ENCODE data around the gene RAB35. TPM values are rescaled to one million over a fixed set of nuclear protein-coding genes. Genes with fewer than 3 reads are reported as not detected.

Gene RAB35
- total and polyA plus RNA-seq, 12 donors, result 13.5 to 49.5 (median 26.7) TPM

DNA sequence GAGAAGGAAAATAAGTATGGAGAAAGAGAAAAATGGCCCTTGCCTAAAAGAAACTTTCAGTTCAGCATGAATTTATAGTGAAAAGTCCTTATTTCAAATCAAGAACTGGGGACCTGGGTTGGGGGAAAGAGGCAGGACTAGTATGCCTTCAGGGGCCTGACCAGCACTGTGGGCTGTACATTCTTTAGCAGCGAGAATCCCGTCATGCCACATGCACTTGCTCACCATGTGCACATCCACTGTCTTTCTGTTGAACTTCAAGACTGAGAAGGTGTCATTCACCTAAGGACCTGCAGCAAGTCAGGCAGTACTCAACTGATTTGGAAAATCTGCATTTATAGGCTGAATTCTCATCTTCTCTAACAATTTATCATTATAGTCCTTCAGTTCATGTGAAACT is 50.2 kb downstream of the RAB35 start:
- Histone ChIP-seq H3K27me3 (no peaks in the 10 kb centered on the region), H3K9me3 (replicated peaks in 1 of 3) (no peaks in the 10 kb centered on the region), H3K36me3 (replicated peaks in 1 of 2) (no peaks in the 10 kb centered on the region), H3K4me1 (replicated peaks in 1 of 2) (no peaks in the 10 kb centered on the region), H3K27ac (no peak overlapping the region), H3K4me3 (no peak overlapping the region)
- DNase-seq, result no peak
- 85 to 97% (median 94%) methylated on average over 2 of the region's 2 CpGs for WGBS, 4 donors
- TF ChIP-seq, protein P1, sequence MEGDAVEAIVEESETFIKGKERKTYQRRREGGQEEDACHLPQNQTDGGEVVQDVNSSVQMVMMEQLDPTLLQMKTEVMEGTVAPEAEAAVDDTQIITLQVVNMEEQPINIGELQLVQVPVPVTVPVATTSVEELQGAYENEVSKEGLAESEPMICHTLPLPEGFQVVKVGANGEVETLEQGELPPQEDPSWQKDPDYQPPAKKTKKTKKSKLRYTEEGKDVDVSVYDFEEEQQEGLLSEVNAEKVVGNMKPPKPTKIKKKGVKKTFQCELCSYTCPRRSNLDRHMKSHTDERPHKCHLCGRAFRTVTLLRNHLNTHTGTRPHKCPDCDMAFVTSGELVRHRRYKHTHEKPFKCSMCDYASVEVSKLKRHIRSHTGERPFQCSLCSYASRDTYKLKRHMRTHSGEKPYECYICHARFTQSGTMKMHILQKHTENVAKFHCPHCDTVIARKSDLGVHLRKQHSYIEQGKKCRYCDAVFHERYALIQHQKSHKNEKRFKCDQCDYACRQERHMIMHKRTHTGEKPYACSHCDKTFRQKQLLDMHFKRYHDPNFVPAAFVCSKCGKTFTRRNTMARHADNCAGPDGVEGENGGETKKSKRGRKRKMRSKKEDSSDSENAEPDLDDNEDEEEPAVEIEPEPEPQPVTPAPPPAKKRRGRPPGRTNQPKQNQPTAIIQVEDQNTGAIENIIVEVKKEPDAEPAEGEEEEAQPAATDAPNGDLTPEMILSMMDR (IDR thresholded peaks at IDR 0.05), result no peak
- no peak for TF ChIP-seq POLR2A (IDR thresholded peaks at IDR 0.05)
- intact Hi-C loops (cut with DNase I), result no loop called here

DNA sequence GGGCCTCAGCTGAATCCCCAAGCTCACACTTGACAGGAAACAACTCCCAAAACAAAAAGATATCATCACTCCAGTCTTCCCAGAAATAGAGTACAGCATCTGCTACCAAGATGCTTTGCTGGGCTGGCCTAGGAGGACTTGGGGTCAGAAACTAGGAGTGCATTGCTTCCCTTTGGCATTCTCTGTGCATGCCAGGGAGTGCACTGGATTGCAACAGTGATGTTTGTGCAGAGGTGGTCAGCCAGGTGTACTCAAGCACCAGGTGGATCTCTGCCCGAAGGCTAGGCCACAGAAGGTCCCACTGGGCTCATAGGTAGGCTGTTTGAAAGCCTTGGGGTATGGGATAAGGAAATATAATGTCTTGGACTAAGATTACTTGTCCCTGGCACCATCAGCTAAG is 51.1 kb downstream of the RAB35 start:
- intact Hi-C loops (cut with DNase I), result no loop called here
- Histone ChIP-seq H3K27me3 (no peaks in the 10 kb centered on the region), H3K36me3 (replicated peaks in 1 of 2) (no peaks in the 10 kb centered on the region), H3K4me3 (no peak overlapping the region), H3K9me3 (replicated peaks in 1 of 3) (no peaks in the 10 kb centered on the region), H3K27ac (no peak overlapping the region), H3K4me1 (replicated peaks in 1 of 2) (no peaks in the 10 kb centered on the region)
- DNase-seq, result no peak
- WGBS, 4 donors, result 88 to 100% (median 92%) methylated on average over 1 of the region's 1 CpG
- TF ChIP-seq POLR2A (IDR thresholded peaks at IDR 0.05), result no peak
- TF ChIP-seq, protein P1 (IDR thresholded peaks at IDR 0.05), result no peak

DNA sequence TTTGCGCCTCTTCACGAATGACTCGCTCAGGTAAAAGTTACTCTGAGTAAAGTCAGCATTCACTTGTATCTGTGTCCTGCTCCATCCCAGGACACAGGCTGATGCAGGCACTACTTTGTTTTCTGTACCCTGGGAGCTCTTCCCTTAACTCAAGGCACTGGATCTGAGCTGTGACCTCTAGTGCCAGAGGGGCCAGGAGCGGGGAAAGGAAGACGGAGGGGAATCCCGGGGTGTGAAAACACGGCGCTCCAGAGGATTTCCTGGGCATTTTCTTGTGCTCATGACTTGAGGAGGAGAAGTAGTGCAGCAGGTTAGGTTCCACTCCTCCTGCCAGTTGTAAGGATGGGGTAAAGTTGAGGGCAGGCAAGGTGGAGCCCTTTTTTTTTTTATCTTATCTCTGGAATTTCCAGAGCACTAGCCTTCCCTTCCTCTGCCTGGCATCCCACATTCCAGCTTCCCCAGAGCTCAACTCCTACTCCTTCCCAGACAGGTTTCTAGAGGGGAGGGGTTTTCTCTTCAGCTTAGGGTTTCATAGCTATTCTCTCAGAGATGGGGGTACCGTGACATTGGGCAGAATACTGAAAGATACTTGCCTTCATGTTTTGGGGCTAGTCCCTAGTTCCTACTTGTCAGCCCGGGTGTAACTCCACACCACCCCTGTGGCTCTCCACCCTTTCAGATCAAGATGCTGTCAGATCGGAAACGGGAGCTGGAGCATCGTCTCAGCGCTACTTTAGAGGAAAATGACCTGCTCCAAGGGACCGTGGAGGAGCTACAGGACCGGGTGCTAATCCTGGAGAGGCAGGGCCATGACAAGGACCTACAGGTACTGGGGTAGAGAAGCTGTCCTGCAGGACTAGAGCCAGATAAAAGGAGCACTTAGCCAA is 52.3 kb downstream of the RAB35 start:
- intact Hi-C loops (cut with DNase I), result no loop called here
- TF ChIP-seq, protein P1 (IDR thresholded peaks at IDR 0.05), result no peak
- no peak for TF ChIP-seq POLR2A (IDR thresholded peaks at IDR 0.05)
- no peak for DNase-seq

DNA sequence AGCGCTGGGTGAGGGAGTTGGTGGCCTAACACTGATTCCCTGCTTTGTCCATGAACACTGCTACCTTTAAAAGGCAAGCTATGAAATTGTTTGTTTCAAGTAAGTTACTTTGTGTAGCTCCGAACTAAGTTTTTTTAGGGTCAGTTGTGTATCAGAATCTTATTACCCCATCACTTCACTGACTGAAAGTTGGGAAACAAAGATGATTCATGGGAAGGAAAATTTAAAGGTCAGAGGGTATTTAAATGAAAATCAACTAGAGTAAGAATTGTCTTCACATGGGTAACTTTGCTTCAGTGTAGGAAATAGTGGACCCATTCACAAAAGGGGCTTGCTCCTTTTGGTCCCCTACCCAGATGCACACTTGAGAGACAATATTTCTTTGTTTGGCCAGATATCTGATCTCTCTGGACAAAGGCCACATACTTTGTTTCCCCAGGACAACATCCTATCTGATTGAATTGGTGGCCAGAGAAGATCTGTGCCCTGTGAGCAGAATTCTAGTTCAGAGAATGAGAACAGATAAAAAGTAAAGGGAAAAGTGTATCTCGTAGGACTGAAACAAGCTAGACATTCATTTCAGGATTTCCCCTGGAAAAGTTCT is 53.5 kb downstream of the RAB35 start:
- Histone ChIP-seq H3K4me3 (no peak overlapping the region), H3K9me3 (replicated peaks in 1 of 3) (no peaks in the 10 kb centered on the region), H3K36me3 (replicated peaks in 1 of 2) (no peaks in the 10 kb centered on the region), H3K4me1 (replicated peaks in 1 of 2) (no peaks in the 10 kb centered on the region), H3K27me3 (no peaks in the 10 kb centered on the region), H3K27ac (no peak overlapping the region)
- 85 to 92% (median 89%) methylated on average over 3 of the region's 3 CpGs for WGBS, 4 donors
- intact Hi-C loops (cut with DNase I), result no loop called here
- DNase-seq, result no peak
- TF ChIP-seq, protein P1 (IDR thresholded peaks at IDR 0.05), result no peak
- no peak for TF ChIP-seq POLR2A (IDR thresholded peaks at IDR 0.05)

More for the DNA sequence above, 52.3 kb downstream of the RAB35 start:
- Histone ChIP-seq H3K27ac (no peak overlapping the region), H3K4me3 (no peak overlapping the region), H3K27me3 (no peaks in the 10 kb centered on the region), H3K36me3 (replicated peaks in 1 of 2) (no peaks in the 10 kb centered on the region), H3K4me1 (replicated peaks in 1 of 2) (no peaks in the 10 kb centered on the region), H3K9me3 (replicated peaks in 1 of 3) (no peaks in the 10 kb centered on the region)
- 65 to 80% (median 74%) methylated on average over 16 of the region's 16 CpGs for WGBS, 4 donors
